VCaP (cell line): ENCODE data around the gene ME2.

ENCODE experiments used
- H3K27ac ChIP-seq: fragments of 450-650 bp; 2 replicates; pipeline ENCODE4 v1.5.1; 2017
- CTCF ChIP-seq: fragments of 450-650 bp; conservative IDR thresholded peaks from 2 replicates; pipeline ENCODE4 v1.5.1; 2017; ENCODE audit warnings: mild to moderate bottlenecking, moderate library complexity

ME2 gene

GRCh38 chr18:50862401-50862800 is 16.5 kb upstream of the ME2 start:
- no peak for TF ChIP-seq CTCF
- peak overlapping the region; percentile 19; the same call in 1 of the 2 replicates for H3K27ac ChIP-seq

GRCh38 chr18:50863840-50864375 is 15.0 kb upstream of the ME2 start:
- TF ChIP-seq CTCF: no peak
- peak overlapping the region; percentile 36 for H3K27ac ChIP-seq

GRCh38 chr18:50866765-50867164 is 12.2 kb upstream of the ME2 start:
- TF ChIP-seq CTCF: peak; percentile 53

GRCh38 chr18:50869150-50869549 is 9.8 kb upstream of the ME2 start:
- no peak overlapping the region for H3K27ac ChIP-seq
- no peak for TF ChIP-seq CTCF

More at GRCh38 chr18:50866765-50867164, 12.2 kb upstream of the ME2 start:
- 0 out of 2 replicates have a peak overlapping the region, but pooled peaks have one; percentile 5 for H3K27ac ChIP-seq

- no peak overlapping the region for H3K27ac ChIP-seq
- TF ChIP-seq CTCF: no peak
Measured at GRCh38 chr18:50870138-50870845, 8.6 kb upstream of the ME2 start.

- TF ChIP-seq CTCF: no peak
- H3K27ac ChIP-seq: no peak overlapping the region
Measured at GRCh38 chr18:50871846-50872245, 7.1 kb upstream of the ME2 start.

- no peak for TF ChIP-seq CTCF
- H3K27ac ChIP-seq: no peak overlapping the region
Measured at GRCh38 chr18:50875966-50876536, 2.9 kb upstream of the ME2 start.
